ENCODE results near the gene SDF2.

Gene SDF2

DNA sequence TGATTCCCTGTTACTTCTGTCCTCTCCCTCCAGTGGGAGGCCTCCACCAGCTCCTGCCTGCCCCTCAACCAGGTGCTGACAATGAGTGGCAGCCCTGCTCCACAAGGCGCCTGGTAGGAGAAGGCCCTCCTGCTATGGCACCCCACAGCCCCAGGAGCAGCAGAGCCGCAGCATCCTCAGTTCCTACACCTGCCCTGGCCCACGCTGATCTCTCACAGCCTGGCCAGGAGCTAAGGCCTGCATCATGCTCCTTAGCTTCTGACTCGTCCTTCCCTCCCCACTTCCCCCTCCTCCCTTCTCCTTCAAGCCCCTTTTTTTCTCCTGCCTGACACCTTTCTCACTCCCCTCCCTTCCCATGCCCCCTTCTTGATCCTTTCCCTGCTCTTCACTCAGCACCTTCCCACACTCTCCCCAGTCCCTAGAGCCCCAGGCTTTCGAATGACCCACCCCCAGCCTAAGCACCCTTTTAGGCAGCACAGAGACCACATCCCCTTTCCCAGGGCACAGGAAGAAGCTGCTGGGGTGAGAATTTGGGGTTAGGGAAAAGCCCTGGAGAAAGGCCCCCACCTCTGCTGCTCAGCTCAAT lies 43.5 kb upstream of the SDF2 start:
- ChIA-PET CTCF (interaction anchor here (0.6 kb wide), 1 partner anchor 23 kb away, joined by 3 read pairs; no protein-coding TSS in a partner anchor), POLR2A (interaction anchor here (15.7 kb wide), 1 partner anchor 19 kb away, joined by 309 read pairs; the partner anchor contains the start of genes NEK8, RPL23A and TLCD1)
- no peak for DNase-seq (ENCODE audit: extremely low spot score)
- TF ChIP-seq CTBP1 (IDR thresholded peaks at IDR 0.05; ENCODE audit: borderline replicate concordance), result no peak
- TF ChIP-seq FOXM1 (IDR thresholded peaks at IDR 0.05; ENCODE audit: borderline replicate concordance), result no peak
- no peak for TF ChIP-seq BHLHE40 (IDR thresholded peaks at IDR 0.05; ENCODE audit: borderline replicate concordance)
- TF ChIP-seq NFRKB (IDR thresholded peaks at IDR 0.05), result no peak
- TF ChIP-seq, protein P1, sequence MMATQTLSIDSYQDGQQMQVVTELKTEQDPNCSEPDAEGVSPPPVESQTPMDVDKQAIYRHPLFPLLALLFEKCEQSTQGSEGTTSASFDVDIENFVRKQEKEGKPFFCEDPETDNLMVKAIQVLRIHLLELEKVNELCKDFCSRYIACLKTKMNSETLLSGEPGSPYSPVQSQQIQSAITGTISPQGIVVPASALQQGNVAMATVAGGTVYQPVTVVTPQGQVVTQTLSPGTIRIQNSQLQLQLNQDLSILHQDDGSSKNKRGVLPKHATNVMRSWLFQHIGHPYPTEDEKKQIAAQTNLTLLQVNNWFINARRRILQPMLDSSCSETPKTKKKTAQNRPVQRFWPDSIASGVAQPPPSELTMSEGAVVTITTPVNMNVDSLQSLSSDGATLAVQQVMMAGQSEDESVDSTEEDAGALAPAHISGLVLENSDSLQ (IDR thresholded peaks at IDR 0.05), result no peak

DNA sequence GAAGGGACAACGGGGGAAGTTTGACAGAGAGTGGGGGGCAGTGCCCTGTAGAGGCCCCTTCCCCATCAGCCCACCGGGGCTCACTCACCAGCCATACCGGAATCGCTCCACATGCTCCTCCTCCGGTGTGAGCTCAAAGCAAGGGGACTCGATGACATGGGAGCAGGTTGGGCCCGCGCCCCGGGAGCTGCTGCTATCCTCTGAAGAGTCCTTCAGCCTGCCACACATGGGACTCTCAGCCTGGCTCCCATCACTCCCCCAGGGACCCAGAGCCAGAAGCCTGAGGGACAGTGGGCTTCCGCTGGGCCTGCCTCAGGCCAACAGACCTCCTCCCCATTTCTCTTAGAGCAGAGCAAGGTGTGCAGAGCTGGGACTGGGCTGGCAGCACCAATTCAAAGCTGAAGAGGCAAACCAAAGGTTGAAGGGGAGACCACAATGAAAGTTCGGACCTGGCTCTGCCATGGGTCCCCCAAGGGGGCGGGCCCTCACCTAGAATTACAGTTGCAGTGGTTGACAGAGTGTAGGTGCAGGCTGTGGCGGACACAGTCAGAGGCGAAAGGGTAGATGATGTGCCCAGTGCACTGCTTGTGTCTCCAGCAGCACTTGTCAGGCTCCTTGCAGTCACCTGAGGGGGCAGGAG lies 42.6 kb upstream of the SDF2 start:
- CTCF ChIA-PET, result interaction anchor here (0.6 kb wide), 1 partner anchor 16 kb away, joined by 3 read pairs; no protein-coding TSS in a partner anchor
- no peak for DNase-seq (ENCODE audit: extremely low spot score)
- POLR2A ChIA-PET, result interaction anchor here (0.7 to 15.7 kb wide), 2 partner anchors 12 to 20 kb away, joined by 3 to 309 read pairs; partner anchors contain the start of genes NEK8, RPL23A and TLCD1
- no peak for TF ChIP-seq SP1 (IDR thresholded peaks at IDR 0.05)
- no peak for TF ChIP-seq L3MBTL2 (conservative IDR thresholded peaks at IDR 0.05)
- no peak for TF ChIP-seq FOXK2 (IDR thresholded peaks at IDR 0.05)
- no peak for TF ChIP-seq HDGF (IDR thresholded peaks at IDR 0.05; ENCODE audit: borderline replicate concordance)
- no peak for TF ChIP-seq FOXA1 (IDR thresholded peaks at IDR 0.05)
- TF ChIP-seq FOXM1 (IDR thresholded peaks at IDR 0.05; ENCODE audit: borderline replicate concordance), result no peak
- TF ChIP-seq, protein P1 (IDR thresholded peaks at IDR 0.05), result no peak
- TF ChIP-seq ELF4 (IDR thresholded peaks at IDR 0.05), result no peak
- TF ChIP-seq CTBP1 (IDR thresholded peaks at IDR 0.05; ENCODE audit: borderline replicate concordance), result no peak
- TF ChIP-seq SUZ12 (IDR thresholded peaks at IDR 0.05), result no peak
- TF ChIP-seq ARNT (IDR thresholded peaks at IDR 0.05), result no peak
- no peak for TF ChIP-seq BHLHE40 (IDR thresholded peaks at IDR 0.05; ENCODE audit: borderline replicate concordance)
- TF ChIP-seq LEF1 (IDR thresholded peaks at IDR 0.05; ENCODE audit: borderline replicate concordance), result no peak
- TF ChIP-seq NFRKB (IDR thresholded peaks at IDR 0.05), result no peak

DNA sequence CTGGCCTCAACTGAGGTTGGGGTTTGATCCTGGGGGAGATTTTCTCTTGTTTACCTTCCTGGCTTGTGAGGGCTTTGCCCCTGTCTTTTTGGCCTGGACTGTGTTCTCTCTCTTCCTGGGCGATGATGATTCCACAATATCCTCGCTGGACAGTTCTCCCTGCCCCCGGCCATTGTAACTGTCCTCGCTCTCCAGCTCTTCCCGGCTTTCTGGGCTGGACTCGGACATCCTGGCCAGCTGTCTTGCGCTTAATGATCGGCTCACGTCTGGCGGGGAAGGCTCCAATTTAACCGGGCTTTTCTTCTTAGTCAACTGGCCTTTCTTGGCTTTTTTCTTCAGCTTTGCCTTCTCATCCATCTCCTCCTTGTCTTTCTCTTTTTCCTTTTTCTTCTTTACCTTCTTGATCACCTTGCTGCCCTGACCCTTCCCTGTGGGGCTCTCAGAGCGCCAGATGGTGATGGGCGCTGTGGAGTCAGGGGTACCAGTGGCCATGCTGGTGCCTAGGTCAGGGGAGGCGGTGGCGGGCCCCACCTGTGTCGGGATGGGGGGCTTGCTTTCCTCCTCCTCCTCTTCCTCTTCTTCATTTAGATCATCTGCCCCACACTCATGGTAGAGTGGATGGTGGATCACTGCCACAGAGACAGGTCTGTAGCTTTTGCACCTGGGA lies 42.0 kb upstream of the SDF2 start:
- ChIA-PET CTCF (no interaction called here), POLR2A (interaction anchor here (15.7 kb wide), 1 partner anchor 21 kb away, joined by 309 read pairs; the partner anchor contains the start of genes NEK8, RPL23A and TLCD1)
- TF ChIP-seq ARNT (IDR thresholded peaks at IDR 0.05), result no peak
- TF ChIP-seq FOXA1 (IDR thresholded peaks at IDR 0.05), result no peak
- TF ChIP-seq, protein P1 (IDR thresholded peaks at IDR 0.05), result no peak
- no peak for TF ChIP-seq SP1 (IDR thresholded peaks at IDR 0.05)
- no peak for TF ChIP-seq LEF1 (IDR thresholded peaks at IDR 0.05; ENCODE audit: borderline replicate concordance)
- TF ChIP-seq FOXK2 (IDR thresholded peaks at IDR 0.05), result no peak
- TF ChIP-seq ZNF384 (IDR thresholded peaks at IDR 0.05), result no peak
- TF ChIP-seq CTBP1 (IDR thresholded peaks at IDR 0.05; ENCODE audit: borderline replicate concordance), result no peak
- TF ChIP-seq NFRKB (IDR thresholded peaks at IDR 0.05), result no peak
- TF ChIP-seq HDGF (IDR thresholded peaks at IDR 0.05; ENCODE audit: borderline replicate concordance), result no peak
- no peak for TF ChIP-seq FOXM1 (IDR thresholded peaks at IDR 0.05; ENCODE audit: borderline replicate concordance)
- no peak for DNase-seq (ENCODE audit: extremely low spot score)

DNA sequence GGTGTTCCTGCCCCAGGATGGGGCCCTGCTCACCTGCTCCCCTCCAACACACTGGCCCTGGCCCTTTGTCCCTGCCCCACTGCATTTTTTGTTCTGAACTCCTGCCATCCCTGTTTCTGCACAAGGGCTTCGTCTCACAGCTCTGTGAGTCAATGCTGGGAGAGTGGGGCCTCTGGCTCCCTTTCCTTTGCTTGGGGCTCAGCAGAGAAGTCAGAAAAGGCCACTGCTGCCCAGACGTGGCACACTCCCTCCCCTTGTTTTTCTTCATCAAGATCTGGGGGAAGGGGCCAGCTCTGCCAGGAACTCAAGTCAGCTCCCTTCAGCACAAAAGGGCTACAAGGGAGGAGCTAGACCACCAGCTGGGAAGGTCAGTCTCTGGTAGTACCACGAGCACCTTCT lies 41.0 kb upstream of the SDF2 start:
- POLR2A ChIA-PET, result interaction anchor here (1.0 to 15.7 kb wide), 4 partner anchors 8 to 41 kb away, joined by 3 to 309 read pairs (median 14); partner anchors contain the start of genes NEK8, PROCA1, RPL23A and SDF2
- no peak for DNase-seq (ENCODE audit: extremely low spot score)
- no peak for TF ChIP-seq FOXK2 (IDR thresholded peaks at IDR 0.05)
- TF ChIP-seq ARNT (IDR thresholded peaks at IDR 0.05), result no peak
- TF ChIP-seq ELF4 (IDR thresholded peaks at IDR 0.05), result no peak
- TF ChIP-seq SUZ12 (IDR thresholded peaks at IDR 0.05), result no peak
- TF ChIP-seq HDGF (IDR thresholded peaks at IDR 0.05; ENCODE audit: borderline replicate concordance), result no peak
- no peak for TF ChIP-seq SP1 (IDR thresholded peaks at IDR 0.05)
- no peak for TF ChIP-seq L3MBTL2 (conservative IDR thresholded peaks at IDR 0.05)
- TF ChIP-seq LEF1 (IDR thresholded peaks at IDR 0.05; ENCODE audit: borderline replicate concordance), result no peak
- TF ChIP-seq ZNF384 (IDR thresholded peaks at IDR 0.05), result no peak
- no peak for TF ChIP-seq CTBP1 (IDR thresholded peaks at IDR 0.05; ENCODE audit: borderline replicate concordance)
- TF ChIP-seq FOXM1 (IDR thresholded peaks at IDR 0.05; ENCODE audit: borderline replicate concordance), result no peak
- no peak for TF ChIP-seq FOXA1 (IDR thresholded peaks at IDR 0.05)
- TF ChIP-seq, protein P1 (IDR thresholded peaks at IDR 0.05), result no peak
- no peak for TF ChIP-seq TARDBP (IDR thresholded peaks at IDR 0.05)
- no peak for TF ChIP-seq NFRKB (IDR thresholded peaks at IDR 0.05)
- CTCF ChIA-PET, result interaction anchor here (0.8 kb wide), 1 partner anchor 59 kb away, joined by 3 read pairs; no protein-coding TSS in a partner anchor

Data from HEK293T (cell line).